Neural crest cell (in vitro differentiated cells): Measurements from ENCODE around the gene ZNF592. TPM values are rescaled to one million over a fixed set of nuclear protein-coding genes. Genes with fewer than 3 reads are reported as not detected.

Experiments used
- DNase-seq: peaks from one replicate; pipeline ENCODE4 v3.0.0; 2021; ENCODE audit warnings: low read depth, mixed read lengths, low spot score
- H3K27ac Mint-ChIP-seq: one replicate; pipeline ENCODE4 v1.8.0; 2021; ENCODE audit warnings: mild to moderate bottlenecking, mixed read lengths; ENCODE audit not compliant: unreplicated experiment
- H3K27me3 Mint-ChIP-seq: 2 replicates; pipeline ENCODE4 v1.8.0; 2021; ENCODE audit warnings: low read depth, mild to moderate bottlenecking, mixed read lengths
- H3K36me3 Mint-ChIP-seq: 2 replicates; pipeline ENCODE4 v1.8.0; 2021; ENCODE audit warnings: low read depth, mild to moderate bottlenecking, mixed read lengths
- H3K4me1 Mint-ChIP-seq: 2 replicates; pipeline ENCODE4 v1.8.0; 2021; ENCODE audit warnings: mixed read lengths
- H3K4me3 Mint-ChIP-seq: one replicate; pipeline ENCODE4 v1.8.0; 2021; ENCODE audit warnings: mild to moderate bottlenecking, mixed read lengths
- H3K9me3 Mint-ChIP-seq: 2 replicates; pipeline ENCODE4 v1.8.0; 2021; ENCODE audit warnings: mixed read lengths
- CTCF ChIP-seq: fragments of 200-600 bp; sonication (generic); conservative IDR thresholded peaks from 2 replicates; pipeline ENCODE4 v1.5.0; 2021; ENCODE audit warnings: antibody characterized with exemption, mild to moderate bottlenecking
- total RNA-seq: library from RNA; stranded (reverse); gene quantifications from 2 replicates; pipeline ENCODE4 v1.2.1, GENCODE V29; 2021

Gene ZNF592
- total RNA-seq, 1 donor from 2014 or later = 34.7 TPM

- H3K27ac Mint-ChIP-seq = no peak overlapping the region
- no peak for TF ChIP-seq CTCF
- DNase-seq = no peak
- H3K9me3 Mint-ChIP-seq = no peaks in the 10 kb centered on the region
- H3K4me1 Mint-ChIP-seq = no peaks in the 10 kb centered on the region
- H3K36me3 Mint-ChIP-seq = peaks cover 11% of the 10 kb centered on the region
- no peak overlapping the region for H3K4me3 Mint-ChIP-seq
- no peaks in the 10 kb centered on the region for H3K27me3 Mint-ChIP-seq
These were observed 46.8 kb downstream of the ZNF592 start for GRCh38 chr15:84795186-84795585.

GRCh38 chr15:84797212-84797611 is 48.8 kb downstream of the ZNF592 start:
- DNase-seq = no peak
- H3K9me3 Mint-ChIP-seq = no peaks in the 10 kb centered on the region
- H3K4me3 Mint-ChIP-seq = no peak overlapping the region
- H3K36me3 Mint-ChIP-seq = peaks cover 10% of the 10 kb centered on the region
- no peak overlapping the region for H3K27ac Mint-ChIP-seq
- H3K27me3 Mint-ChIP-seq = no peaks in the 10 kb centered on the region
- no peaks in the 10 kb centered on the region for H3K4me1 Mint-ChIP-seq
- no peak for TF ChIP-seq CTCF

GRCh38 chr15:84797801-84798200 is 49.4 kb downstream of the ZNF592 start:
- no peak for TF ChIP-seq CTCF
- Mint-ChIP-seq H3K36me3 (peaks cover 10% of the 10 kb centered on the region), H3K27ac (no peak overlapping the region), H3K4me1 (no peaks in the 10 kb centered on the region), H3K9me3 (no peaks in the 10 kb centered on the region), H3K27me3 (no peaks in the 10 kb centered on the region), H3K4me3 (no peak overlapping the region)
- DNase-seq = no peak

- H3K4me1 Mint-ChIP-seq = no peaks in the 10 kb centered on the region
- DNase-seq = no peak
- no peaks in the 10 kb centered on the region for H3K9me3 Mint-ChIP-seq
- peaks cover 9% of the 10 kb centered on the region for H3K36me3 Mint-ChIP-seq
- no peak for TF ChIP-seq CTCF
- H3K27me3 Mint-ChIP-seq = no peaks in the 10 kb centered on the region
- H3K4me3 Mint-ChIP-seq = no peak overlapping the region
- H3K27ac Mint-ChIP-seq = no peak overlapping the region
These were observed 50.1 kb downstream of the ZNF592 start for GRCh38 chr15:84798436-84798946.

GRCh38 chr15:84799511-84800187 is 51.3 kb downstream of the ZNF592 start:
- no peak overlapping the region for H3K4me3 Mint-ChIP-seq

More at GRCh38 chr15:84799511-84800187, 51.3 kb downstream of the ZNF592 start:
- Mint-ChIP-seq H3K27me3 (no peaks in the 10 kb centered on the region), H3K27ac (no peak overlapping the region), H3K36me3 (peaks cover 6% of the 10 kb centered on the region), H3K9me3 (no peaks in the 10 kb centered on the region), H3K4me1 (no peaks in the 10 kb centered on the region)
- TF ChIP-seq CTCF = no peak
- DNase-seq = no peak
